ENCODE results near the gene CD7.

The CD7 gene

DNA sequence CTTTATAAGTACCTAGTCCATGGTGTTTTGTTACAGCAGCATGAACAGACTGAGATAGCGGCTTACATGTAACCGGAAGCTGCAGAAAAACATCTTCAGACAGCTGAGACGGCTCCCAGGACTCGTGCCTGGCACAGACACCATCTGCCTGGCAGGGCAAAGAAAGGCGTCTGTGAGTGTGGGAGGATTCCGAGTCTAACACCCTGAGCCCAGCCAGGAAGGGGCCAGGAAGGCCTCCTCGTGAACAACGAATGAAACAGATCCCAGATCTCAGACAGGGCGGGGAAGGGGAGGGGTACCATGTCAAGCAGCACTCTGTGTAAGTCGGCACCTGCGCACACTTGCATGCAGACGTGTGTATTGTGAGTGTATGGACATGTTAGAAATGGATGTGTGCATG lies 39.6 kb downstream of the CD7 start:
- Histone ChIP-seq H3K27ac (ENCODE audit: low read depth, low read length) (no peak overlapping the region), H3K4me2 (ENCODE audit: low read length) (no peak overlapping the region), H4K20me1 (ENCODE audit: control insufficient read depth, insufficient read depth, low read depth, low read length) (no peaks in the 10 kb centered on the region), H3K79me2 (ENCODE audit: control insufficient read depth, low read length) (peaks cover 5% of the 10 kb centered on the region), H3K36me3 (ENCODE audit: control insufficient read depth, low read length) (peaks cover 3% of the 10 kb centered on the region; the same call in 1 of the 2 replicates), H3K4me1 (ENCODE audit: control insufficient read depth, low read length) (peaks cover 5% of the 10 kb centered on the region), H3K9me3 (ENCODE audit: control insufficient read depth, insufficient read depth, low read length) (no peaks in the 10 kb centered on the region), H3K9me2 (replicated peaks; ENCODE audit: control insufficient read depth, low read length) (no peaks in the 10 kb centered on the region), H3F3A (ENCODE audit: control insufficient read depth, insufficient read depth) (no peaks in the 10 kb centered on the region), H3K27me3 (ENCODE audit: control insufficient read depth, low read length) (peaks cover 18% of the 10 kb centered on the region), H3K4me3 (ENCODE audit: low read length) (no peak overlapping the region)
- TF ChIP-seq, protein P1, sequence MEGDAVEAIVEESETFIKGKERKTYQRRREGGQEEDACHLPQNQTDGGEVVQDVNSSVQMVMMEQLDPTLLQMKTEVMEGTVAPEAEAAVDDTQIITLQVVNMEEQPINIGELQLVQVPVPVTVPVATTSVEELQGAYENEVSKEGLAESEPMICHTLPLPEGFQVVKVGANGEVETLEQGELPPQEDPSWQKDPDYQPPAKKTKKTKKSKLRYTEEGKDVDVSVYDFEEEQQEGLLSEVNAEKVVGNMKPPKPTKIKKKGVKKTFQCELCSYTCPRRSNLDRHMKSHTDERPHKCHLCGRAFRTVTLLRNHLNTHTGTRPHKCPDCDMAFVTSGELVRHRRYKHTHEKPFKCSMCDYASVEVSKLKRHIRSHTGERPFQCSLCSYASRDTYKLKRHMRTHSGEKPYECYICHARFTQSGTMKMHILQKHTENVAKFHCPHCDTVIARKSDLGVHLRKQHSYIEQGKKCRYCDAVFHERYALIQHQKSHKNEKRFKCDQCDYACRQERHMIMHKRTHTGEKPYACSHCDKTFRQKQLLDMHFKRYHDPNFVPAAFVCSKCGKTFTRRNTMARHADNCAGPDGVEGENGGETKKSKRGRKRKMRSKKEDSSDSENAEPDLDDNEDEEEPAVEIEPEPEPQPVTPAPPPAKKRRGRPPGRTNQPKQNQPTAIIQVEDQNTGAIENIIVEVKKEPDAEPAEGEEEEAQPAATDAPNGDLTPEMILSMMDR (IDR thresholded peaks at IDR 0.05; ENCODE audit: low read depth, low read length, poor library complexity, severe bottlenecking) = no peak
- no peak for TF ChIP-seq EZH2phosphoT487 (IDR thresholded peaks at IDR 0.05; ENCODE audit: borderline replicate concordance, low read length)

DNA sequence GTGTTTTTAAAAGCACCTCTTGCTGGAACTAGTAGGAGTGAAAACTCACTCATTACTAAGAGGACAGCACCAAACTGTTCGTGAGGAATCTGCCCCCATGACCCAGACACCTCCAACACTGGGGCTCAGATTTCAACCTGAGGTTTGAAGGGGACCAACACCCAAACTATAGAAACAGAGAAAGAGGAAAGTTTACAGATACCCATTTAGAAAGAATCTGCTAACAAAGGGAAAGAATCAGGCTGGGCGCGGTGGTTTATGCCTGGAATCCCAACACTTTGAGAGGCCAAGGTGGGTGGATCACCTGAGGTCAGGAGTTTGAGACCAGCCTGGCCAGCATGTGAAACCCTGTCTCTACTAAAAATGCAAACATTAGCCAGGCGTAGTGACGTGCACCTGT lies 40.5 kb downstream of the CD7 start:
- Histone ChIP-seq H3K27me3 (ENCODE audit: control insufficient read depth, low read length) (peaks cover 18% of the 10 kb centered on the region), H3K4me1 (ENCODE audit: control insufficient read depth, low read length) (peaks cover 12% of the 10 kb centered on the region), H3K36me3 (ENCODE audit: control insufficient read depth, low read length) (peaks cover 9% of the 10 kb centered on the region), H3K4me3 (ENCODE audit: low read length) (no peak overlapping the region), H3K79me2 (ENCODE audit: control insufficient read depth, low read length) (peaks cover 13% of the 10 kb centered on the region), H3K27ac (ENCODE audit: low read depth, low read length) (no peak overlapping the region), H3K4me2 (ENCODE audit: low read length) (no peak overlapping the region), H3K9me3 (ENCODE audit: control insufficient read depth, insufficient read depth, low read length) (no peaks in the 10 kb centered on the region), H3K9me2 (replicated peaks; ENCODE audit: control insufficient read depth, low read length) (no peaks in the 10 kb centered on the region), H4K20me1 (ENCODE audit: control insufficient read depth, insufficient read depth, low read depth, low read length) (peaks cover 6% of the 10 kb centered on the region; the same call in 1 of the 2 replicates), H3F3A (ENCODE audit: control insufficient read depth, insufficient read depth) (no peaks in the 10 kb centered on the region)
- TF ChIP-seq EZH2phosphoT487 (IDR thresholded peaks at IDR 0.05; ENCODE audit: borderline replicate concordance, low read length) = no peak
- TF ChIP-seq, protein P1 (IDR thresholded peaks at IDR 0.05; ENCODE audit: low read depth, low read length, poor library complexity, severe bottlenecking) = no peak

DNA sequence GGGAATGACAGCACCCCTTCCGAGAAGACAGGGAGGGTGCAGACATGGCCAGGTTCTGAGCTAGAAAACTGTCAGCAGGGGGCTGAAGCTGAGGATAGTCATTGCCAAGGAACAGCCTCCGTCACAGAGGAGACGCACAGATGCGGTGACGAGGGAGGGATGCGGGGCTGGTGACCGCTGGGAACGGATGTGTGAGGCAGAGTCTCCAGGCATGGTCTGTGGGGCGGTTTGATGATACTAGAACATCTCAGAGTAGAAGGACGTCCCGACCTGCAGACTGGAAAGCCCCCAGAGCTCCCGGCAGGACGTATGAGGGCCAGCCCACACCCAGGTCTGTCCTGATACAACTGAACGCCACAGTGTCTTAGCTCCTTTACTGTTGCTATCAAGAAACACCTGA lies 42.1 kb downstream of the CD7 start:
- H3K4me2 ChIP-seq (ENCODE audit: low read length) = no peak overlapping the region
- peaks cover 25% of the 10 kb centered on the region for H3K36me3 ChIP-seq (ENCODE audit: control insufficient read depth, low read length)
- H3K4me3 ChIP-seq (ENCODE audit: low read length) = no peak overlapping the region
- H3K27ac ChIP-seq (ENCODE audit: low read depth, low read length) = no peak overlapping the region
- peaks cover 20% of the 10 kb centered on the region; the same call in 1 of the 2 replicates for H4K20me1 ChIP-seq (ENCODE audit: control insufficient read depth, insufficient read depth, low read depth, low read length)
- H3K4me1 ChIP-seq (ENCODE audit: control insufficient read depth, low read length) = peaks cover 23% of the 10 kb centered on the region
- H3F3A ChIP-seq (ENCODE audit: control insufficient read depth, insufficient read depth) = no peaks in the 10 kb centered on the region
- TF ChIP-seq EZH2phosphoT487 (IDR thresholded peaks at IDR 0.05; ENCODE audit: borderline replicate concordance, low read length) = no peak
- TF ChIP-seq, protein P1 (IDR thresholded peaks at IDR 0.05; ENCODE audit: low read depth, low read length, poor library complexity, severe bottlenecking) = no peak
- H3K9me2 ChIP-seq (replicated peaks; ENCODE audit: control insufficient read depth, low read length) = no peaks in the 10 kb centered on the region
- H3K9me3 ChIP-seq (ENCODE audit: control insufficient read depth, insufficient read depth, low read length) = no peaks in the 10 kb centered on the region
- peaks cover 29% of the 10 kb centered on the region for H3K79me2 ChIP-seq (ENCODE audit: control insufficient read depth, low read length)
- peaks cover 18% of the 10 kb centered on the region for H3K27me3 ChIP-seq (ENCODE audit: control insufficient read depth, low read length)

All from DOHH2 (cell line).